K562 (cell line): Measurements from ENCODE around the gene GPR152. TPM values are rescaled to one million over a fixed set of nuclear protein-coding genes. Genes with fewer than 3 reads are reported as not detected.

ENCODE experiments used
- BRD4 ChIP-seq: fragments of 200-600 bp; sonication (generic); IDR thresholded peaks from 2 replicates; pipeline ENCODE4 v1.6.1; 2017; ENCODE audit warnings: inconsistent platforms
- COPS2 ChIP-seq: fragments of 450-650 bp; conservative IDR thresholded peaks from 2 replicates; pipeline ENCODE4 v1.6.1; 2016; ENCODE audit warnings: mild to moderate bottlenecking, moderate library complexity
- E2F6 ChIP-seq, 2 experiments: IDR thresholded peaks; 2 replicates each; pipeline ENCODE4 v1.6.1; 2011; ENCODE audit warnings: borderline replicate concordance in 1 of 2, control low read depth in 1 of 2, low read depth in 1 of 2, low read length in 1 of 2, mild to moderate bottlenecking in 1 of 2, mixed read lengths in 1 of 2, moderate library complexity in 1 of 2; ENCODE audit not compliant: insufficient read depth in 1 of 2, insufficient read length in 1 of 2, poor library complexity in 1 of 2, severe bottlenecking in 1 of 2; ENCODE audit errors: extremely low read depth in 1 of 2
- ELF1 ChIP-seq: fragments of 200-800 bp; sonication (Bioruptor generic); IDR thresholded peaks from 2 replicates; pipeline ENCODE4 v1.6.1; 2016; ENCODE audit warnings: missing genetic modification characterization, missing compliant biosample characterization
- GATA2 ChIP-seq: sonication (generic); formaldehyde crosslinking; IDR thresholded peaks from 2 replicates; pipeline ENCODE4 v1.4.0; 2020; ENCODE audit warnings: mild to moderate bottlenecking, missing genetic modification reagents
- LARP7 ChIP-seq: fragments of 450-650 bp; IDR thresholded peaks from 2 replicates; pipeline ENCODE4 v1.6.1; 2016
- MED1 ChIP-seq: sonication (generic); formaldehyde crosslinking; IDR thresholded peaks from 2 replicates; pipeline ENCODE4 v1.8.1; 2023; ENCODE audit warnings: missing genetic modification reagents, borderline replicate concordance
- MYBL2 ChIP-seq, 2 experiments: fragments of 450-650 bp in 1 of 2; sonication (generic) in 1 of 2; formaldehyde crosslinking in 1 of 2; IDR thresholded peaks; 2 replicates each; pipeline versions ENCODE4 v1.6.1 to v1.8.1; 2017 to 2022; ENCODE audit warnings: borderline replicate concordance in 1 of 2, inconsistent platforms in 1 of 2, low read depth in 1 of 2, mild to moderate bottlenecking in 1 of 2, missing genetic modification reagents in 1 of 2, moderate library complexity in 1 of 2
- NR3C1 ChIP-seq: sonication (generic); formaldehyde crosslinking; IDR thresholded peaks from 2 replicates; pipeline ENCODE4 v1.8.1; 2022; ENCODE audit warnings: missing genetic modification reagents
- OTX1 ChIP-seq: fragments of 450-650 bp; formaldehyde crosslinking; IDR thresholded peaks from 2 replicates; pipeline ENCODE4 v1.4.0; 2022; ENCODE audit warnings: mild to moderate bottlenecking
- PTRF ChIP-seq: fragments of 450-650 bp; IDR thresholded peaks from 2 replicates; pipeline ENCODE4 v1.6.1; 2016; ENCODE audit warnings: mild to moderate bottlenecking, missing genetic modification characterization, missing compliant biosample characterization
- SOX6 ChIP-seq: fragments of 450-650 bp; IDR thresholded peaks from 2 replicates; pipeline ENCODE4 v1.6.1; 2014; ENCODE audit warnings: mild to moderate bottlenecking
- SP2 ChIP-seq: IDR thresholded peaks from 2 replicates; pipeline ENCODE4 v1.6.1; 2011; ENCODE audit warnings: mild to moderate bottlenecking, low read depth, low read length, moderate library complexity; ENCODE audit not compliant: poor library complexity, severe bottlenecking; ENCODE audit errors: extremely low read depth
- SRSF7 ChIP-seq: fragments of 200-400 bp; formaldehyde crosslinking; optimal IDR thresholded peaks from 2 replicates; pipeline ENCODE3; 2017; ENCODE audit warnings: mild to moderate bottlenecking, low read depth, low read length
- TAL1 ChIP-seq: fragments of 450-650 bp; IDR thresholded peaks from 2 replicates; pipeline ENCODE4 v1.6.1; 2016; ENCODE audit warnings: mild to moderate bottlenecking
- TARDBP ChIP-seq: fragments of 450-650 bp; IDR thresholded peaks from 2 replicates; pipeline ENCODE4 v1.6.1; 2016
- TBL1XR1 ChIP-seq, 2 experiments: IDR thresholded peaks; 2 replicates each; pipeline ENCODE4 v1.6.1; 2012; ENCODE audit warnings: improper control_type of control experiment in 2 of 2, low read length in 2 of 2, mild to moderate bottlenecking in 1 of 2
- ZNF263 ChIP-seq: sonication (generic); formaldehyde crosslinking; IDR thresholded peaks from 2 replicates; pipeline ENCODE4 v1.8.0; 2022; ENCODE audit warnings: mild to moderate bottlenecking, missing genetic modification reagents, borderline replicate concordance
- ZNF274 ChIP-seq: IDR thresholded peaks from 2 replicates; pipeline ENCODE4 v1.6.1; 2011; ENCODE audit warnings: low read depth, mild to moderate bottlenecking, low read length, moderate library complexity, borderline replicate concordance
- ZNF347 ChIP-seq: fragments of 450-650 bp; formaldehyde crosslinking; IDR thresholded peaks from 2 replicates; pipeline ENCODE4 v1.4.0; 2020; ENCODE audit warnings: low read depth, mild to moderate bottlenecking, moderate library complexity
- polyA plus RNA-seq, 8 experiments: library from polyadenylated mRNA; depleted of rRNA in 4 of 8; stranded (reverse) in 5 of 8; unstranded in 3 of 8; fragments of >200 nt; fragmentation: Nextera tagmentation in 2 of 8; fragmentation: Illumina TruSeq in 1 of 8; extraction: Ambion mirVana in 2 of 8; extraction: Trizol in 1 of 8; gene quantifications; 2 replicates each; pipeline versions ENCODE4 v1.2.1 to v1.2.3, GENCODE V29; 2011 to 2014; ENCODE audit warnings: inconsistent platforms in 1 of 8, missing spikeins in 1 of 8
- total RNA-seq, 7 experiments: library from RNA; depleted of rRNA in 6 of 7; stranded (reverse); fragments of >200 nt in 6 of 7; fragmentation: Illumina TruSeq in 2 of 7; extraction: Trizol in 2 of 7; gene quantifications; 2 replicates each; pipeline versions ENCODE4 v1.2.1 to v1.2.3, GENCODE V29; 2011 to 2021; ENCODE audit warnings: low replicate concordance in 1 of 7
- TF ChIP-seq, protein P1 (sequence below): fragments of 200-400 bp; formaldehyde crosslinking; IDR thresholded peaks from 2 replicates; pipeline ENCODE4 v1.6.1; 2017; ENCODE audit warnings: mild to moderate bottlenecking, low read depth, low read length, moderate library complexity
- TF ChIP-seq, protein P2 (sequence below): fragments of 450-650 bp; IDR thresholded peaks from 2 replicates; pipeline ENCODE4 v1.6.1; 2016; ENCODE audit warnings: missing biosample characterization, missing genetic modification characterization
- TF ChIP-seq, protein P3 (sequence below): sonication (generic); formaldehyde crosslinking; IDR thresholded peaks from 2 replicates; pipeline ENCODE4 v1.8.1; 2023; ENCODE audit warnings: mild to moderate bottlenecking, missing genetic modification reagents

GPR152 gene
- total and polyA plus RNA-seq, 9 of the 15 experiments (the other 6 are each of a cell fraction or from before 2014, with no cell fraction given): not detected

DNA sequence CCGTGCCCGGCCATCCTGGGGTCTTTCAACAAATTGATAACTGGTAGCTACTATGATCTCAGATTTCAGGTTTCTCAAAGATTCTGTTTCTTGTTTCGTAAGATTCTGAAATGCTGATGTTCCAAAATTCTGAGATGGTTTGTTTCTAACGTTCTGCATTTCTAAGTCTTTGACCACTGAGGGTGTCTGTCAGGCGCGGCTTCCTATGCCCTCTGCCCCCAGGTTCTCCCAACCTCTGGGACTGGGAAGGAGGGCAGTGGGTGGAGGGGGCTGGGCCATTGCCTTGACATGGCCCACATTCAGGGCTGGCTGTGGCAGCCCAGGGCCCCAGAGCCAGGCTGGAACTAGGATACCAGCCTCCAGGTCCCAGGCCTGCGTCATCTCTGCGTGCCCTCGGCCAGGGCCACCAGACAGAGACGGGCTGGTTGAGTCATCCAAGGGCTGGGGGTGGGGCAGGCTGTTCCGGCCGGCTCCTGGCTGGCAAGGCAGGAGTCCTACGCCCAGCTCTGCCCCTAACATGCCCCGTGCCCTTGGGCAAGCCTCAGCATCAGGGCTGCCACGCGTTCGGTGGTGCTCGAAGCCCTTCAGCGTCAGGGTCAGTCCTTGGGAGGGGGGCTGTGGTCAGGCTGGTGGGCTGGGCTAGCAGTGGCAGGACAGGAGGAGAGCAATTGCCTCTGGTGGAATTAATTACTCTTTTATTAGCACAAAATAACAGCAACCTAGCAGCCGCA, 11.3 kb upstream of the GPR152 start (continued):
- no peak for TF ChIP-seq TAL1
- TF ChIP-seq TARDBP: 0 out of 2 replicates have a peak, but pooled peaks have one; percentile 46
- no peak for TF ChIP-seq SP2
- TF ChIP-seq, protein P1, sequence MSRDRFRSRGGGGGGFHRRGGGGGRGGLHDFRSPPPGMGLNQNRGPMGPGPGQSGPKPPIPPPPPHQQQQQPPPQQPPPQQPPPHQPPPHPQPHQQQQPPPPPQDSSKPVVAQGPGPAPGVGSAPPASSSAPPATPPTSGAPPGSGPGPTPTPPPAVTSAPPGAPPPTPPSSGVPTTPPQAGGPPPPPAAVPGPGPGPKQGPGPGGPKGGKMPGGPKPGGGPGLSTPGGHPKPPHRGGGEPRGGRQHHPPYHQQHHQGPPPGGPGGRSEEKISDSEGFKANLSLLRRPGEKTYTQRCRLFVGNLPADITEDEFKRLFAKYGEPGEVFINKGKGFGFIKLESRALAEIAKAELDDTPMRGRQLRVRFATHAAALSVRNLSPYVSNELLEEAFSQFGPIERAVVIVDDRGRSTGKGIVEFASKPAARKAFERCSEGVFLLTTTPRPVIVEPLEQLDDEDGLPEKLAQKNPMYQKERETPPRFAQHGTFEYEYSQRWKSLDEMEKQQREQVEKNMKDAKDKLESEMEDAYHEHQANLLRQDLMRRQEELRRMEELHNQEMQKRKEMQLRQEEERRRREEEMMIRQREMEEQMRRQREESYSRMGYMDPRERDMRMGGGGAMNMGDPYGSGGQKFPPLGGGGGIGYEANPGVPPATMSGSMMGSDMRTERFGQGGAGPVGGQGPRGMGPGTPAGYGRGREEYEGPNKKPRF: no peak
- no peak for TF ChIP-seq ZNF274
- peak; percentile 16; the same call in 1 of the 2 replicates for TF ChIP-seq OTX1 (CRISPR knock-in tag)
- TF ChIP-seq MYBL2 (IDR thresholded peaks at IDR 0.05; ENCODE audit: low read depth): no peak
- TF ChIP-seq MYBL2 (CRISPR knock-in tag; IDR thresholded peaks at IDR 0.05; ENCODE audit: borderline replicate concordance): no peak
- TF ChIP-seq NR3C1: no peak
- no peak for TF ChIP-seq SOX6
- TF ChIP-seq COPS2: no peak
- TF ChIP-seq TBL1XR1 (IDR thresholded peaks at IDR 0.05; ENCODE audit: low read length in 2 of 2): peak in 1 of 2 experiments; percentile 12; a peak in 1 of 4 replicates
- no peak for TF ChIP-seq MED1 (CRISPR knock-in tag)
- TF ChIP-seq SRSF7: no peak
- TF ChIP-seq E2F6 (IDR thresholded peaks at IDR 0.05; ENCODE audit: borderline replicate concordance in 1 of 2, extremely low read depth in 1 of 2, insufficient read depth in 1 of 2, insufficient read length in 1 of 2, low read depth in 1 of 2, low read length in 1 of 2, poor library complexity in 1 of 2, severe bottlenecking in 1 of 2): peak; percentile 14 to 52
- TF ChIP-seq, protein P2, sequence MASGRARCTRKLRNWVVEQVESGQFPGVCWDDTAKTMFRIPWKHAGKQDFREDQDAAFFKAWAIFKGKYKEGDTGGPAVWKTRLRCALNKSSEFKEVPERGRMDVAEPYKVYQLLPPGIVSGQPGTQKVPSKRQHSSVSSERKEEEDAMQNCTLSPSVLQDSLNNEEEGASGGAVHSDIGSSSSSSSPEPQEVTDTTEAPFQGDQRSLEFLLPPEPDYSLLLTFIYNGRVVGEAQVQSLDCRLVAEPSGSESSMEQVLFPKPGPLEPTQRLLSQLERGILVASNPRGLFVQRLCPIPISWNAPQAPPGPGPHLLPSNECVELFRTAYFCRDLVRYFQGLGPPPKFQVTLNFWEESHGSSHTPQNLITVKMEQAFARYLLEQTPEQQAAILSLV (tag): no peak
- TF ChIP-seq ZNF347 (CRISPR knock-in tag): no peak
- TF ChIP-seq BRD4: no peak
- TF ChIP-seq, protein P3, sequence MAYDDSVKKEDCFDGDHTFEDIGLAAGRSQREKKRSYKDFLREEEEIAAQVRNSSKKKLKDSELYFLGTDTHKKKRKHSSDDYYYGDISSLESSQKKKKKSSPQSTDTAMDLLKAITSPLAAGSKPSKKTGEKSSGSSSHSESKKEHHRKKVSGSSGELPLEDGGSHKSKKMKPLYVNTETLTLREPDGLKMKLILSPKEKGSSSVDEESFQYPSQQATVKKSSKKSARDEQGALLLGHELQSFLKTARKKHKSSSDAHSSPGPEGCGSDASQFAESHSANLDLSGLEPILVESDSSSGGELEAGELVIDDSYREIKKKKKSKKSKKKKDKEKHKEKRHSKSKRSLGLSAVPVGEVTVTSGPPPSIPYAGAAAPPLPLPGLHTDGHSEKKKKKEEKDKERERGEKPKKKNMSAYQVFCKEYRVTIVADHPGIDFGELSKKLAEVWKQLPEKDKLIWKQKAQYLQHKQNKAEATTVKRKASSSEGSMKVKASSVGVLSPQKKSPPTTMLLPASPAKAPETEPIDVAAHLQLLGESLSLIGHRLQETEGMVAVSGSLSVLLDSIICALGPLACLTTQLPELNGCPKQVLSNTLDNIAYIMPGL (CRISPR knock-in tag): no peak
- no peak for TF ChIP-seq LARP7
- no peak for TF ChIP-seq GATA2
- TF ChIP-seq ELF1 (tag): no peak
- no peak for TF ChIP-seq ZNF263
- TF ChIP-seq PTRF: no peak
